NCI-H524 (cell line): ENCODE measurements around the gene RMI2.
A peak's percentile ranks its signal among the peaks of the same experiment; 100 is the strongest.

Source experiments
- DNase-seq, 2 experiments: peaks; one replicate each; lab custom pipeline; 2025; lab: John Stamatoyannopoulos, UW

RMI2 gene

DNA sequence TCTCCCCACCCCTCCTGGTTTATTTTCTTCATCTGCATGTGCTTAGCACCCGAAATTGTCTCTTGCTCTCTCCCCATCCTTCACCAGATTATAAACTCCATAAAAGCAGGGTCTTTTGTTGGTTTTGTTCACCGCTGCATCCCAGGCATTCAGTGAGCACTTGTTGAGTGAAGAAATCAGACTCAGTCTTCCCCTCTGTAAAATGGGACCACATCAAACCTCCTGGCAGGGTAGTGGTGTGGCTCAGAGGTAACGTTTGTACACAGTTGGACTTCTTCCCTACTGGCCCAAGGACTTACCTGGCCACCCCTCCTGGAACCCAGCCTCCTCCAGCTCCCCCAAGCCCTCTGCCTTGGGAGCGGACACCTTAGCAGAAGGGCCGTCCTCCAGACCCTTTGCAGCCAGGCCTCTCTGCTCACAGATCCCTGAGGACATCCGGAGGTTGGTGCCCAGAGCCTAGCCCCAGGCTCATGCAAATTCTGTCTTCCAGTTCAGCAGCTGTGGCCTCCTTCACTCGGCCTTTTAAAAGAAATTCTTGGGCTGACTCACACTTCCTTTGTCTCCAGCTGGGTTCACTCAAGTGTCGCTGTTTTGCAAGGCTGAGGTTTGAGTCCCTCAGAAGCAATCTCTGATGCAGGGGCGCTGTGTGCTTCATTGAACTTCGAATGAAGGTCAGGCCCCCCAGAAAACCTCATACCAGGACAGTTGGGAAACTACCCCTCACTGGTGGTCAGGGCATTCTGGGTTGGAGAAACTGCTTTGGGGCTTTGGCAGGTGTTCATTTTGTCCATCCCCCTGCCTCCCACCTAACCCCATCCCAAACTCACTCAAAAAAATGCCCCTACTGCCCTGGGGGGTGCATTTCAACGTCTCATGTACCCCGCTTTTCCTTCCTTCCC lies 16.8 kb upstream of the RMI2 start:
- no peak for DNase-seq

DNA sequence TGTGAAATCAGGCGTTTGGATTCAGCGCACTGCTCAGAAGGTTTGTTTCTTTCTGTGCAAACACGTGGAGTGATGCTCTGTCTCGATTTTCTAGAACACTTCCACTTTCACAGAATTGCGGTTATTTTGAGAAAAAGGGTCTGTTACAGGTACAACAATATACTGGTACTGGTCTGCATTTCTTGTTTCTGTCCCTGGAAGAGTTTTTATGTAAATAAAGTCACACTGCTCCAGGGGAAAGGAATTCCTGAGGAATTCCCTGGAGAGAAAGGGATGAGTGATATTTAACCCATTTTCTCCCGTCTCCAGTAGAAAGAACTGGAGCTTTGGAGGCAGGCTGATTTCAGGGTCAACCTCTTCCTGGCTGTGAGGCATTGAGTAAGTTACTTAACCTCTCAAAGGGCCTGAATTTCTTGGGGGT lies 16.2 kb upstream of the RMI2 start:
- no peak for DNase-seq

DNA sequence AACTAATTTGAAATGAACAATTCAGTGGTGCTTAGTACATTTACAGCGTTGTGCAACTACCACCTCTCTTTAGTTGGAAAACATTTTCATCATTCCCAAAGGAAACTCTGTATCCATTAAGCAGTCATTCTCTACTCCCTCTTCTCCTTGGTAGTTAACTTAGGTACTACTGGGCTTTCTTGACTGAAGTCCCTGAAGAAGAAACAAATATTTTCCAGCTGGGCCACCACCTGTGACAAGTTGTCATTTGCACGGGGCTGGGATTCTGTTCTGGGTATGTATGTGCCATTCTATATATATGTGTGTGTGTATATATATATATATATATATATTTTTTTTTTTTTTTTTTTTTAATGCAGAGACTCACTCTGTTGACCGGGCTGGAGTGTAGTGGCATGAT lies 15.4 kb upstream of the RMI2 start:
- no peak for DNase-seq

DNA sequence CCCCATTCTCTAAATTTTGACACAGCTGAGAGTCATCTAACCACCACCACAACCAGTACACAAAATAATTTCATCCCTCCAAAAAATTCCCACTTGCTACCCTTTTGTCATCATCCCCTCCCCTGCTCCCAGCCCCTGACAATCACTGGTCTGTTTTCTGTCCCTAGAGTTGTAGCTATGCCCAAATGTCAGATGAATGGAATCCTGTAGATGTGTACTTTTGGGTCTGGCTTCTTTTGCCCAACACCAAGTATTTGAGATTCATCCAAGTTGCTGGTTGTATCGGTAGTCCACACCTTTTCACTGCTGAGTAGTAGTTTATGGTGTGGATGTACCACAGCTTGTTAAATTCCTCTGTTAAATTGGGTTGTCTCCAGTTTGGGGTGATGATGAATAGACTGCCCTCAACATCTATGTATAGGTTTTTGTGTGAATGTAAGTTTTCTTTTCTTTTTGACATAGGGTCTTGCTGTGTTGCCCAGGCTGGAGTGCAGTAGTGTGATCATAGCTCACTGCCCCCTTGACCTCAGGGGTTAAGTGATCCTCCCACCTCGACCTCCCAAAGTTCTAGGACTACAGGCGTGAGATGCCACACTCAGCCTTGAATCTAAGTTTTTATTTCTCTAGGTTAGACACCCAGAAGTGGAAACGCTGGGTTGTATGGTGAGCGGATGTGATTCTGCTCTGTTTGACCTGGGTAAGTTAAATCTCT lies 14.6 kb upstream of the RMI2 start:
- DNase-seq = no peak

DNA sequence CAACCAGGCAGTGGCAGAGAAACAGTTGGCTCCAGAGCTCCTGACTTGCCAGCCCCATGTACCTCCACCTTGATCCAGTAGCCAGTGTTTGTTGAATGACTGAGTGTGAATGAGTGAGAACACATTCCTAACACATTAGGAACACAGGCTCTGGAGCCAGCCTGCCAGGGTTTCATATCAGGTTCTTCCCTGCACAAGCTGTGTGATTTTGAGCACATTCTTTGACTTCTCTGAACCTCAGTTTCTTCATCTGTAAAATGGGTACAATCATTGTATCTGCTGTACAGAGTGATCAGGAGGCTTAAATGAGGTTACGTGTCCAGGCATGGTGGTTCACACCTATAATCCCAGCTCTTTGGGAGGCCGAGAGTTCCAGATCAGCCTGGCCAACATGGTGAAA lies 13.3 kb upstream of the RMI2 start:
- DNase-seq = no peak

DNA sequence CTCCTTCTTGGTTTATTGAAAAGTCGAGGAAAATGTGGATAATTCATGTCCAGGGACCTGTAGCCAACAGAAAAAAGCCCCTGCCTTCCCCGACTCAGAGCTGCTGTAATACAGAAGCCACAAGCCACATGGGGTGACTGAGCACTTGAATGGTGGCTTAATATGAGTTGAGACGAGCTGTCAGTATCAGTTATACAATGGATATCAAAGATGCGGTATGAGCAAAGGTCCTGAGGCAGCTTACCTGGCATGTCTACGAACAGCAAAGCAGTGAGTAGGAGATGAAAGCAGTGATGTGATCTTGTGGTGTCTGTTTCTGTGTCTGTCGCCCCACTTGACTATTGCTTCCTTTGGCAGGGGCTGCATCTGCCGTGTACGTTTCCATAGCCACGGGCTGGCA lies 12.2 kb upstream of the RMI2 start:
- DNase-seq = peak in 1 of 2 experiments; percentile 20

DNA sequence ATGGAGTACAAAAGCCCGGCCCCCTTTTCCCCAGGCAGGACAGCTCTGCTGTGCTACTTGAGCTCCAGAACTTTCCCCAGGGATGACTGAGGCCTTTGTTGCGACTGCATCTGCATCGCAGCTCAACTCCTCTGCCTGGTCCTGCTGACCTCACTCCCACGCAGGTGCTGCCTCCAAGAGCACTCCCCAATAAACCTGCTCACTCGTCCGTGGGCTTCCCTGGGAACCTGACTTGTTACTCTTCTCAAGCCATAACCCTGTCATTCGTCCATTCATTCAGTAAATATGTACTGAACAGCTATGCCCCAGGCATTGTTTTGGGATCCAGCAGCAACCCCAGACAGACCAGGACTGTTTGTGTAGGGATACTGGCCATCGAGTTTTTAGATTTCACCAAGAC lies 11.6 kb upstream of the RMI2 start:
- no peak for DNase-seq

DNA sequence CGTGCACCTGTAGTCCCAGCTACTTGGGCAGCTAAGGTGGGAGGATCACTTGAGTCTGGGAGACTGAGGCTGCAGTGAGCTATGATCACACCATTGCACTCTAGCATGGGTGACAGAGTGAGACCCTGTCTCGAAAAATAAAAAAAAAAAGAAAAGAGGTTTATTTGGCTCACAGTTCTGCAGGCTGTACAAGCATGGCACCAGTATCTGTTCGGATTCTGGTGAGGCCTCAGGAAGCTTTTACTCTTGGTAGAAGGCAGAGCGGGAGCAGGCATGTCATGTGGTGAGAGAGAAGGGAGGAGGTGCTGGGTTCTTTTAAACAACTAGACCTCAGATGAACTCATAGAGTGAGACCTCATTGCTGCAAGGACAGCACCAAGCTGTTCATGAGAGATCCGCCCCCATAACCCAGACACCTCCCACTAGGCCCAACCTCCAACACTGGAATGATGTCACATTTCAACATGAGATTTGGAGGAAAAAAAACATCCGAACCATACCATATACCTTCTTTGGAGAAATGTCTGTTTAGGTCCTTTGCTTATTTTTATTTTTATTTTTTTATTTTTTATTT lies 10.3 kb upstream of the RMI2 start:
- no peak for DNase-seq

DNA sequence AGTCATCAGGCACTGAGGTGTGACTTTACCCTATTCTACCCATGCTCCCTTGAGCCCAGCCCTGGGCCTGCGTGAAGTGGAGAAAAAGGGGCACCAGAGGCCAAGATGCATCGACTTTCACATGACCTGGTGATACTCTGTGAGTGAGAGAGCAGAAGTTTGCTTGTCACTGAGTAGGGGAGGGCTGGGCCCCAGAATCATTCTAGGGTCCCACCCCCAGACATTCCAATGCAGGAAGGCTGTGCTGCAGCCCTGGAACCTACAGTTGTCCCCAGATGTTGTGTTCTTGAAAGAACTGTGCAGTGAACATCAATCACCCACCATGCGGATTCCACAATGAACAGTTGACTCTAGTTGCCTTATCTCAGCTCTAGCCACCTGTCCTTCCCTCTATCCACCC lies 6.2 kb upstream of the RMI2 start:
- DNase-seq = no peak

DNA sequence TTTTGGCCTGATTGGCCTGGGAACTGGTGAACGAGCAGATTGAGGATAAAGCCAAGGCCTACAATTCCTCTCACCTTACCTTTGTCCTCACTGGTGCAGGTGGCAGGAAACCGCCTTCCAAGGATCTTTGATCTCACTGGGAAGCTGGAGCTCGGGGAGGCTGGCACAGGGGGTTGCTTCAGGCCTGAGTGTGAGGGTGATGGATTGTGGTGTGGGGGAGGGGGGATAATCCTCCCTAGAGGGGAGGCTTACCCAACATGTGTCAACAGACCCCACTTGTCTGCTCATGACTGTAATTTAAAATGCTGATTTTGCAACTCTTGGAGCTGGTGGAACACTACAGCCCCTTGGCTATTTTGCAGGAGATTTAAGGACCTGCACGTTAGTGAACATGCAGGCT lies 4.5 kb upstream of the RMI2 start:
- DNase-seq = no peak

DNA sequence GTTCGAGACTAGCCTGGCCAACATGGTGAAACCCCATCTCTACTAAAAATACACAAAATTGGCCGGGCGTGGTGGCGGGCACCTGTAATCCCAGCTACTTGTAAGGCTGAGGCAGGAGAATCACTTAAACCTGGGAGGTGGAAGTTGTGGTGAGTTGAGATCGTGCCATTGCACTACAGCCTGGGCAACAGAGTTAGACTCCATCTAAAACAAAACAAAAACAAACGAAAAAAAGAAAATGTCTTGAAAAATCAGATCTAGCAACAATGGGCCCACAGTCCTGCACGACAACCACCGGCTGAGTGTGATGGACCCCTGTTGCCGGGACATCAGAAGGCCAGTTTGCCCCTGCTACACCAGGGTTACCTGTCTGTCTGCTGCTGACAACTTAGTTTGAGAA lies 3.9 kb upstream of the RMI2 start:
- no peak for DNase-seq

DNA sequence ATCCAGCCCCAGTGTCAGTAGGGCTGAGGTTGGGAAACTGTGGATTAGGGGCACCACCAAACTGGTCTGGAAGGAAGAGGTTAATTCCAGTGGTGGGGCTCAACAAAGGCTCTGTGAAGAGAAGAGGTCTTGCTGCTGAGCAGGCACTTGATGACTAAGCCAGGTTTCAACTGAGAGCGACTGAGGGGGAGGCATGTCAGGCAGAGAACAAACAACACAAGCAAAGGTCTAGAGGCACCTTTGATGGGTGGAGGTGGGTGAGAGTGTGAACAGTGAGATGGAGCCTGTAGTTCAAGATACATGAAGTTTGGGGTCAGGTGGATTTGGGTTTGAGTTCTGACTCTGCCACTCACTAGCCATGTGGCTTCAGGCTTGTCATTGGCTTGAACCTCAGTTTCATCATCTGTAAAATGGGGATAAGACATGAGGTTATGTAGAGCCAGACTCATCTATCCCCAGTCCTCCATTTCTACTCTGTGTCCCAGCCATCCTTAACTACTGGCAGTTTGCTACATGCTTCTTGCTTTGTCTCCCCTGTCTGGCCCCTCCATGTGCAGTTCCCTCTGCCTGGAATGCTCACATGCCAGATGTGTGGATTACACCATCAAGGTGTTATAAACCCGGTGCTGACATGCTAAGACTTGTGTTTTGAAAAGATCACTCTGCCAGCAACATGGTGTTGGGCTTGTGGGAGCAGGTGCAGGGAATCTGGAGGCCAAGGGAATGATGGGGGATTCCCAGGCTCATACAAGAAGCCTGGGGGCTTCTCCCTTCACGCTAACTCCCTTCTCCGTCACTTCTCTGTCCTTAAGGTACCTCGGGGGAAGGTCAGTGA lies 3.0 kb upstream of the RMI2 start:
- DNase-seq = no peak

DNA sequence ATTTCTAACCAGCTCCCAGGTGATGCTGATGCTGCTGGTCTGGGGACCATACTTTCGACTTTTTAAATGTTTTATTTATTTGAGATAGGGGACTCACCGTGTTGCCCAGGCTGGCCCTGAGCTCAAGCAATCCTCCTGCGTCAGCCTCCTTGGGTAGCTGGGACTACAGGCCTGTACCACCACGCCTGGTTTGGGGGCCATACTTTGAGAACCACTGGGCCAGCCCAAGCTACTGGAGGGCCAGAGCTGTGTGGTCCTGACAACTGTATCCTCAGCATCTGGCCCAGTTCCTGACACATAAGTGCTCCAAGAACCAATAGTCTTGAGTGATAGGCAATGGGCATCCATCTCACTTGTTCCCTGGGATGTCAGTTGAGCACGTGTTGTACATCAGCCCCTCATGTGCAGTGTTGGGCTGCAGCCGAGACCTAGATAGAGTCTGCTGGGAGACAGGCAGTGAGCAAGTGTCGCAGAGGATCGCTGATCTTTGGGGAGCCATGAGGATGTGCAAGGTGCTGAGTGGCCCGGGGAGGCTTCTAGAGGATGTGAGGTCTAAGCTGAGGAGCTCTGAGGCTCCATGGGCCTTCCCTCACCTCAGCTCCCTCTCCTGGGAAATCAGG lies 1.6 kb downstream of the RMI2 start:
- DNase-seq = no peak

DNA sequence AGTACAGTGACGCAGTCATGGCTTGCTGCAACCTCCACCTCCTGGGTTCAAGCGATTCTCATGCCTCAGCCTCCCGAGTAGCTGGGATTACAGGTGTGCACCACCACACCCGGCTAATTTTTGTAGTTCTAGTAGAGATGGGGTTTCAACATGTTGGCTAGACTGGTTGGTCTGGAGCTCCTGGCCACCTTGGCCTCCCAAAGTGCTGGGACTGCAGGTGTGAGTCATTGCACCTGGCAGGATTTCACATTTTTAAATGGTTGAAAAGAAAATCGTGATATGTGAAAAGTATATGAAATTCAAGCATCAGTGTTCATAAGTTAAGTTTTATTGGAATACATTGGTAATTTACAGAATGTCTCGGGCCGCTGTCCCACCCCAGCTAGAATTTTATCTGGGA lies 2.6 kb downstream of the RMI2 start:
- DNase-seq = no peak

DNA sequence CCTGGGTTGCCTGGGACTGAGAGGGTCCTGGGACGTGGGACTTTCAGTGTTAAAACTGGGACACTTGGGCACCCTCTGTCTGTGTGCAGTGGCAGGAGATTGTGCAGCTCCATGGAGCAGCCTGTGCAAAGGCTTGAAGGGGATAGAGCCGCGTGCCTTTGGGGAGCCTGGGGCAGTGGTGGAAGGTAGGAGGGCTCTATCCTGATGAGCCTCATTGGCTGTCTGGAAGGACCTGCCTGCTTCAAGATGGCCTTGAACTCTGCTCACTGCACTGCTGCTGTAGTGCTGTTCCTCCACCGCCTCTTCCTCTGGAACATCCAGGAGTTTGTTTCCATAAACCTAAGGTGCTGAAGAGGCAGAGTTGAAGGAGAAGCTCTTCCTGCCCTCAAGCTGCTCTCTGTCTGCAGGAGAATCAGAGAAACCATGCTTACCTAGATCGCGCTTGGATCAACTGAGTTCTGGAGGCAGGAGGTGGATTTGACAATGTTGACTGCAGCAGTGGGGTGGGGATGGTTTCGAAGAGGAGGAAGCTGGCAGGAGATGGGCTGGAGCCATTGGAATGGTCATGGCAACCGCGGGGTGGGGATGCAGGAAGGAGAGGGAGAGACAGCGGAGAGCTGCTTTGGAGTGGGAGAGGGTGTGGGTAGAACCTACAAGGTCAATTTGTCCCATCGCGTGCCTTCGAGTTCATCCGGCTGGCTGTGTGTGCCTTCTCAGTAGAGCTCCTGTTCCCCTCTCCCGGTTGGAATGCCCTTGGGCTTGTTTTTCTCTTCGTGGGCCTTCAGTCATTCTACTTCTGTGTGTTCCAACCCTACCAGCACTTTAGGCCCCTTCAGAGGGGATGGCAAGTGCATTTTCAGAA lies 3.7 kb downstream of the RMI2 start:
- no peak for DNase-seq

DNA sequence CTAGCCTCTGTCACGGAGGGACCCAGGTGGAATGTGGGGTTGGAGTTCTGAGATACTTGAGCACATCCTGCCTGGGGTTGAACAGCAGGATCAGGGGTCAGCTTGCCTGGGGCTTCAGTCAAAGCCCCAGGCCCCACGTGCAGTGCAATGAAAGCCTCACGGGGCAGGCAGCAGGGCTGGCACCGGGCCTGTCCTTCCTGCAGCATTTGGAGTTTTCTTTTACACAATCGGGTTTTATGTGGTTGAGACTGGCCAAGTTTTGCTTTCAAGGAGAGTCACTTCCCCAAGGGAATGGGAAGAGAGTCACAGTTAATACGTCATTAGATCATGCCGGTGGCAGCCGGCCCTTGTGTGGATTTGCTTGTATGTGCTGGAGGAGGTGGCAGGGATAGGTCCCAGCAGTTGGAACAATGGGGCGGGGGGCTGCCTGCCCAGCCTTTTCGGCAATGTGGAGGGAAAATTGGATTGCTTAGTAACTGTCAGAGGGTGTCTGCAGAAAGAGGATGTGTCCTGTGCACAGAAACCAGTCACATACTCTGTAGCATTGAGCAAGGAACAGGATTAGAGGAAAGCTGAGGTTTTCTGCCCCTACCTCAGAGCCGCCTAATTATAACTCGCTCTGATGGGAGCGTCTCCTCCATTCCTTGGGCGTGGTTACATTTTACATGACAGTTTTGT lies 4.5 kb downstream of the RMI2 start:
- no peak for DNase-seq

DNA sequence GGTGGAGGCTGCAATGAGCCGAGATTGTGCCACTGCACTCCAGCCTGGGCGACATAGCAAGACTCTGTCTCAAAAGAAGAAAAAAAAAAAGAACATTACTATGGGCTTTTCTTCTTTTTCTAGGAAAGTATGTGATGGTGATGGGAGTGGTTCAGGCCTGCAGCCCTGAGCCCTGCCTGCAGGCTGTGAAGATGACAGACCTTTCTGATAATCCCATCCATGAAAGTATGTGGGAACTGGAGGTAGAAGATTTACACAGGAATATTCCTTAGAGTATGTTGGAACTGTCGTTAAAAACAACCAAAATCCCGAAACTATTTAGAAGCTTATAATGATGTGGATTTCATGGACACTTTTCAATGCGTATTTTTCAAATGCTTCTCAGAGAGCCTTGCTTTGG lies 5.3 kb downstream of the RMI2 start:
- DNase-seq = no peak

DNA sequence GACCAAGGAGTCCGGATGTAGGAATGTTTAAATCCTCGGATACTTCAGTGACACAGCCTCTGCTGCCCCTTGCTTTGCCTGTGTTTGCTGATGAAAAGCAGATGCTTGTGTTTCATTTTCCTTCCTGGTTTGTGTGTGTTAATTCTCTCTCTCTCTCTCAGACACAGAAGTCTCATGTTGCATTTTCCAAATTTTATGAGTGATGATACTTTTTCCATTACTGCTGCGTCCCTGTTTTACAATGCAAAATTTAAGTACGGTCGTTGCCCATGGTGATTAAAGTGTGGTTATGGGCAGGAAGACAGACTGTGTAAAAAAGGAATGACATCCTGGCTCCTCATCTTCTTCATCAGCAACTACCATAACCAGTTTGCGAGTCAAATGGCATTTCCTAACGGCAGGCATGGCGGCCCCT lies 5.7 kb downstream of the RMI2 start:
- DNase-seq = no peak

DNA sequence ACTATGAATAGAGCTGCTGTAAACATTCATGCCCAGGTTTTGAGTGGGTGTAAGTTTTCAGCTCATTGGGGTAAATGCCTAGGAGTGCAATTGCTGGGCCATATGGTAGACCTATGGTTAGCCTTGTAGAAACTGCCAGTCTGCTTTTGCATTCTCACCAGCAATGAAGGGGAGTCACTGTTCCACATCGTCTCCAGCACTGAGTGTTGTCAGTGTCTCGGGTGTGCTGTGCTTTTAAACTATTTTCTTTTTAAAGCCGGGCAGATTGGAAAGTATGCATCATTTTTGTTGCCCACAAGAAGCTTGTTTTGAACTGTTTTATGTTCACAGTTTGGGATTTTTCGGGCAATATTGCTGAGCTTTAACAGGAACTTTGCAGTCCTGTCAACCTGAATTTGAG lies 7.9 kb downstream of the RMI2 start:
- DNase-seq = peak in 1 of 2 experiments; percentile 12

DNA sequence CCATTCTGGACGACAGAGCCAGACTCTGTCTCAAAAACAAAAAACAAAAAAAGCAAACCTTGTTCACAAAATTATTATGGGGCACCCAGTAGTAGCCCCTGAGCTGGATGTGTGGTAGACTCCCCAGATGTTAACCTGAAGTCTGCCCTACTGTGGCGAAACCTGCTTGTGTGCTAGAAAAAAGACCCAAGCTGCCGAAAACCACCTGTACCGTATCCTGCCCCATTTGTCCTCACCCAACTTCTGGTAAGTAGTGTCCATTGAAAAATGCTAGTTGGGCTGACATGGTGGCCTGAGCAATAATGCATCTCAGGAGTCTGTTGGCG lies 9.1 kb downstream of the RMI2 start:
- no peak for DNase-seq
